Measurements from ENCODE around the gene NPHP4.
A peak's percentile ranks its signal among the peaks of the same experiment; 100 is the strongest.

NPHP4 gene

DNA sequence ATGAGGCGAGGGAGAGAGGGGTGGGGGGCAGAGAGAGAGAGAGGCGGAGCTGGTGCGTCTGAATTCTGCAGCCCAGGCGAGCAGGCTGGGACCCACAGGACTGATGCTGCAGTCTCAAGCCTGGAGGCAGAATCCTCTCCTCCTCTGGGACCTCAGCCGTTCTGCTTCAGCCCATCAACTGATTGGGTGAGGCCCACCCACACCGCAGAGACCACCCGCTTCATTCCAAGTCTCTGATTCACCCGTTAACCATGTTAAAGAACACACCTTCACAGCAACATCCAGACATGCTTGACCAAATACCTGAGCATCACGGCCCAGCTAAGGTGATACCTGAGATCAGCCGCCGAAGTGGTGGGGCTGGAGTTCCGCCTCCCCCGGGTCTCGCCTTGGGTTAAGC is 147.8 kb downstream of the NPHP4 start:
- no peak for DNase-seq

DNA sequence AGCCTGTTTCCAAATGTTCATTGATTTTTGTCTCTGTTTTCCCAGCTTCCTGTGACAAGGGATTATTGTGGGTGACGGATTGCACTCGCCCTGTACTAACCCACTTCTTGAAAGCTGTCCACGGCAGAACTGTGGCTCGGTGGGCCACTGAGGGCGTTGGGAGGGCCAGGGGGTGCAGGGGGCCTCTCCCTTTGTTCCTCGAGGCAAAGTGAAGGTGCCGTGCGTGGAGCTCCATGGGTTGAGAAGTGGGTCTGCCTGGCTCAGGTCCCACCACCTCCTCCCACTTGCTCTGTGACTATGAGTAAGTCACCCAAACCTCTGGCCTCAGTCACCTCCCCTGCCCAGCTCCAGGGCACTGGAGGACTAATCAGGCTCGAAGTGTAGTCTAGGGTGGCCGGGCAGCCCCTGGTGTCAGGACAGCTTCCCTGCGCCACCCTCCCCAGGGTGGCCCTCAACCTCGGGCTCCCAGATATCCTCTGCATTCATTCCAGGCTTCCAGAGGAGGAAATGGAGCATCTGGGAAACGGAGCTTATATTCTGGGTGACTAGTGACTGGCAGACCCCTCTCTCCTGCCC is 148.6 kb downstream of the NPHP4 start:
- no peak for DNase-seq

DNA sequence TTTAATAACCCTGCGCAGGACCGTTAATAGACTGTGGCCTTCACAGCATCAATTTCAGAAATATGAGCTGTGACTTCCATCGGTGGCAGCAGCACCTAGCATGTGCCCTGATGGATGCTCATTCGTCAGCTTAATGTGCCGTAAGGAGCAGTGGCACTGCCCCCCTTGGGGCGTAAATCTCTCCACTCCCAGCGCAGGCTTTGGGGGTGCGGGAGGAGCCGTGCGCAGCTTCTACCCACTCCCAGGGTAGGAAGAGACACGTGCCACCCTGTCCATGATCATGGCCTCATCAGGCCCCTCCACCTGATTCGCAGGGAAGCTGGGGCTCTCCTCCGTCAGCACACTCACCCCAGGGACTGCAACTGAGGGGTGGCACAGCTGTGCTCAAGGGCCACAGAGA is 149.5 kb downstream of the NPHP4 start:
- DNase-seq = no peak

DNA sequence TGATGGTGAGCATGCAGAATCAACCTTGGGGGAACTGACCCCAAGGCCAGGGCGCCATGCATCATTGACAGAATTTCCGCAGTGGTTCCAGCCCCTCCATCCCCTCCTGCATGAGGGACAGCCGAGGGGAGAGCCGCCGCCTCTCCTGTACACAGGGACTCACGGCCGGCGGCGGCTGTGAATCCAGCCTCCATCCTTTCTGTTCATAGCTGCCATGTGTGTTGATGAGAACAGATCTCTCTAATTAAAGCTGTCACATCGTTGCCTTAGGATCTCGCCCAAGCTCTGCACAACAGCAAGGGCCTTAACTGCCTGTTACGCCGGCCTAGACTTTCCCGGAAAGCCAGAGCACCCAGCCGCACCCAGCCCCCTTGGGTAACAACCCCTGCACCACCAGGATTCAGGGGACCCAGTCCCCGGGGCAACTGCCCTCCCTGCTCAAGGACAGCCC is 151.6 kb downstream of the NPHP4 start:
- DNase-seq = no peak

DNA sequence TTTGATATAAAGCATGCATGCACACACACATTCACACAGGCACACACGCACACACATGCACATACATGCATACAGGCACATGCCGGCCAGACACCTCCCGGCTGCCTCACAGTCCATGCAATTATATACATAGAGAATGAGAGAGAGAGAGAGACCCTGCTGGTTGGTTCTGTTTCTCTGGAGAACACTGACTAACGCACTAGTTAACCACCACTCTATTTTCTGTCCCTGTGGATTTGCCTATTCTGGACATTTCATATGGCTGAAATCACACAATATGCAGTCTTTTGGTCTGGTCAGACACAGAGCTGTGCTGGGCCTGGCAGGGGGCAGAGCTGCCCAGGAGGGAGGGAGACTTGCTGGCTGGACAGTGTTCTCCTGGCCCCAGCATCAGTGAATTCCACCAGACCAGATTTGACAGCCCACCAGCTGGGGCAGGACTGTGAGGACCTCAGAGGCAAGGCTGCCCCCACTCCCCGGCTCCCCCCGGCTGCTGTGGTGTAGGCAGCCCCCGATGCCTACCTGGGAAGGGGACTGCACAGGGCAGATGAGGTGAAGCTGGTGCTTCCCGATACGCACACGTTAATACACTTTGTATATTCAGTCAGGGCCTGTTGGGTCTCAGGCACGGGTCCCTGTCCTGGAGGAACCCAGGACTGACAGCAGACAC is 152.2 kb downstream of the NPHP4 start:
- DNase-seq = no peak

DNA sequence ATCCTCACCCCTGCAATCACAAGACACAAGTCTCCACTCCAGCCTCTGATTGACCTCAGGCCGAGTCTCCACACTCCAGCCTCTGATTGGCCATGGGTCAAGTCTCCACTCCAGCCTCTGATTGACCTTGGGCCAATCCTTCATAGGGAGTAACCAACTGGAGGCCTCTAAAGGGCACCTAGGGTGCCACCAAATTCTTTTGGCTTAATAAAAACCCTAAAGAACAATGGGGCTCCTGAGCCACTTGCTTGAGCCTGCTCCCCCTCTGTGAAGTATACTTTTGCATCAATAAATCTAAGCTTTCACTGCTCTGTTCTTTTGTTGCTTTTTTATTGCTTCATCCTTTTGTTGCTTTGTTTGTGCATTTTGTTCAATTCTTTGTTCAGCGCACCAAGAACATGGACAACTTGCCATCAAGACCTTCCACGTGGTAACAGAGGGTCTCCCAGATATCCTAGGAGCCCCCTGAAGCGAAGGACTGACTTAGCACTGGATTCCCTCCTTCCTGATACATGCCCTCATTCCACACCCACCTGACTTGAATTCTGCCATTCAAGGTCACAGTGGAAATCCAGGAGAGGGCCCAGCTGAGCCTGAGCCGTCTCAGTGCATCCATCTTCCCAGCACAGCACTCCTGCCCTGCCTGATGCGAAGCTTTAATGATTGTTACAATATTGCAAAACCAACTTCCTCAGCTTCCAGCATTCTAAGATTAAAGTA is 152.9 kb downstream of the NPHP4 start:
- DNase-seq = no peak

DNA sequence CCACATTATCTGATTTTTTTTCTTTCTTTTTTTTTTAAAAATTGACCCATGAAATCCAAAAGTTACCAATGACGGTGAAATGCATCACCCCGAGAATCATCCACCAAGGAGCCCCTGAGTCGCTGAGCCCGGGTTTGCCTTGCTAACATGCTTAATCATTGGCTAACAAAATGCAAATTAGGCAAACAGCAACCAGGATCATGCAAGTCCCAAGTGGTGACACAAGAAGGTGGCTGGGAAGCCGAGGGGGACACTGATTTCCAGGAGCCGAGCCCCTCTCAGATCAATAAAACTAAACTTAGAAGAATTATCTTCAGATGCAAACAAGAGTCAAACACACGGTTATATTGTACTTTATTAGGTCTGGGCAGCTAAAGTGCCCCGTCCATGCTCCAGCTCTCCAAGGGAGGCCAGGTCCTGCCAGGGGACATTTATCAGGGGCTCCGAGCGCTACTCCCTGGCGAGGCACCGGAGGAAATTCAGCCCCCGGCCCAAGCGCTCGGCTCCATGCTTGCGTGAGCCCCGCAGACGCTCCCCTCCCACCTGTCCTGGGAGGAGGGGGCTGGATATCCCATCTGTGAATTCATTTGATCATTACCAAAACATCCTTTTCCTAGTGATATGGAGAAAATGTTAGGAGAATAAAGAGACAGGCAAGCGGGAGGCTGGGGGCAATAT is 154.1 kb downstream of the NPHP4 start:
- no peak for DNase-seq

DNA sequence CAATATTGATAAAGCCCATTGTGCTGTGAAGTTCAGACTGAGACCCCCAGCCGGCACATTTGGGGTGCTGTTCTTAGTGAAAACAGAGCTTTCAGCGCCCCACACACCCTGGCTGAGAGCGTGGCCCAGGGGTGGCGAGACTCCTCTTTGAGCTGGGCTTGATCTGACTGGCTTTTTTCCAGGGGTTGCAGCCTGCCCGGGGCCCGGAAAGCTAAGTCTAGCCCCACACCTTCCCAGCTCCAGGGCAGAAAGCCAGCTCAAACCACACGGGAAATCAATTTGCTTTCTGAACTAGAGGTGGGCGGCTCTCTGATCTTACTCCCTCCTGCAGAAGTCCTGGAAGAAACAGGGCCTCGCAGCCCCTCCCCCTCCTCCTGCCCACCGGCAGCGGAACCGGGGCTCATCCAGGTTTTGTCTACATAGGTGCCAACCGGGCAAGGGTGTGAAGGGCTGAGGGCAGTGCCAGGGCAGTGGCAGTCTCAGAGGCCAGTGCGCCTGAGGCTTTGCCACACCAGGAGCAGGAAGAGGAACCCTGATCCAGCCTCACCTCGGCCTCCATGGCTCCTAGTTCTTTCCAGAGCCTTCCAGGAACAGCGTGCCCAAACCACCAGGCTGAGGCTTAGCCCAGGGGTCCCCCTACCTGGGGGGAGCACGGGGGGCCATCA is 155.3 kb downstream of the NPHP4 start:
- no peak for DNase-seq

DNA sequence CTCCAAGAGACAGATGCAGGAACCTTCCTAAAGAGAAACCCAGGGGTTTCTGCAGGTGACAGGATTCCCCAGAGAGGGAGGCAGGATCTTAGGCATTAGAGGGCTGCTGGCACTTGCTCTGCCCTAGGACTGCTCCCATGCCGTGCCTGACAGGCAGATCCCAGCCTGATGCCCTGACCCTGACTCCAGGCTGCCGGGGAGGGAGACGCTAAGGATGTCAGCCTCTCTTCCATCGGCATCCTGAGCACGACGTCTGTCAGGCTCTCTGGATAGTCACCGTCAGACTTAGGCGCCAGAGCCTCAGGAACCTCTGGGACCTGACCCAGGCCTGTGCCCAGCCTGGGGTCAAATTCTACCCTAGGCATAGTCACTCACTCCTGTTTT is 157.1 kb downstream of the NPHP4 start:
- DNase-seq = no peak

DNA sequence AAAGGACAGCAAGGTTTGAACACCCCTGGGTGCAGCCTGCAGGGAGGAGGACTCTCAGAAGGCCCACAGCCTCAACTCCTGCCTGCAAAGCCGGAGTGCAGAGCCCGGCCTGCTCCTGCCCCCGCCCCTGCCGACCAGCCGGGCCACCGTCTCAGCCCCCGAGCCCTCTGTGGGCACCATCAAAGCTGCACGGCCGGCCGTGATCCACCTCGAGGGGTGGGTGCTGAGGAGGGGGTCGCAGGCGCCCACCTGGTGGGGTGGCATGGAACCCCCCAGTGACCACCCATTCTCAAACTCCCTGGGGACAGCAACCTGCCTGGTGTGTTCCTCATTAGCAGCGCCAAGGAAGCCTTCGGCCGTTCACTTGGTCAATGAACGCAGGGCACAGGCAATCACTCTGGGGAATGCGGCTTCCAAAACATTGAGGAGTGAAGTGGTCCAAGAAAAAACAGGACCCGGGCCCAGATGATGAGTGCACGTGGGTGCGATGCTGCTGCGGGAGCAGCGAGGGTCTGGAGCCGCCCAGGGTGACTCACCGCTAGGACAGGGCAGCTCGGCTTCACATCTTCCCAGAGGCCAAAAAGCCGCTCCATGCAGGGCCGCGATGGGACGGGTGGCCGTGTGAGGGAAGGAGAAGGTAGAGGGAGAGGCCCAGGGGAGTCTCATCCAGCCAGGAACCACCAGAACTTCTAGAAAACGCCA is 157.6 kb downstream of the NPHP4 start:
- no peak for DNase-seq

DNA sequence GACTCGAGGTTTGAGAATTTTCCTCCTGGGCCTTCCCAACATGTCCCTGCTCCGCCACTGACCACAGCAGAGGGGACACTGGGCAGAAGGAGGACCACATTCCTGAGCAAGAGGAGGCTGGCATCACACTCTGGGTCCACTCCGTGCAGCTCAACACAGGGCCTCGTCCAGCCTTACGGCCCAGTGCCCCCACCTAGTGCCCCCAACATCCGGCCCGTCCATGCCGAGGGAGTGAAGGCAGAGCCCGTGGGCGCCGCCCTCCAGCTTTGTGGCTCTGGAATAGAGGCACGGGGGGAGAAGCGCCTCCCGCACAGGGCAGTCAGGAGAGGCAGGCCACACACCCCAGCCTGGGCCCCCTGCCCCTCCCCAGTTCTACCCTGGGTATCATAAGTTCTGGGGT is 158.3 kb downstream of the NPHP4 start:
- no peak for DNase-seq

DNA sequence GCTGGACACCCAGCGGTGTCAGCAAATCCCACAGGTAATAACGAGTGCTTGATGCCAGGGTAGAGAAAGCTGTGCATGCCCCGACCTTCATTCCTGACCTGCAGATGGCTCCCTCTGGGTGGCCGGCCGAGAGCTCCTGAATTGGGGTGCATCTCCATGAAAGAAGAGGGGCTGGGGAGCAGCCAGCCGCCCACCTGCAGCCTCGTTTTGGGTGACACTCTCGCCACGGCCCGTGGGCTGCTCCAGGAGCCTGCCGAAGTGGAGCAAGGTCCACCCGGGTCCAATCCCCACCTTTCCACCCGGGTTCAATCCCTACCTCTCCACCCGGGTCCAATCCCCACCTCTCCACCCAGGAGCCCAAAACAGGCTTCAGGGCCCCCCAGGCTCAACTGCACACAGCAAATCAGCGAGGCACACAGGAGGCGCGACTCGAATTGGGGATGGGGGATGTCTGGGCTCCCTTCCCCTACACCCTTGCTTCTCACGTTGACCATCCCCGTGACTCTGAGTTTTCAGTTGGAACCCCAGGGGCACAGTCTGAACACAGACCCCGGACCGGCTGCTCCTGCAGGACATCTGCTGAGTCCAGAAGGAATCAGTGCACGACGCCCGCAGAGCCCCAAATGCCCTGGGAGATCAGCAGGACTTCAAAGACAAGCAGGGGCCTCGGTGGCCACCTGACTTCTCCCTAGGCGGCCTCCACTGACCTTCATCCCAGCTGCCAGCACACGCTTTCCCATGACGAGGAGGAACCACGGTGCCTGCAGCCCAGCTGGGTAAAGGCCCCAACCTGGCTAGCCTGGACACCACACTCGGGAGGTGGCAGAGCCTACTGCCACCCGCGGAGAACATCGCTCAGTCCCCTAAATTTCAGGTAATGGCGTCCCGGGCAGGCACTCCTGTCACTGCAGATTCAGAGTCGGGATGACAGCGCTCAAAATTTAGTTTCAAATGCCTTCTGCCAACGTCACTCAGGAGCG is 159.0 kb downstream of the NPHP4 start:
- DNase-seq = no peak

DNA sequence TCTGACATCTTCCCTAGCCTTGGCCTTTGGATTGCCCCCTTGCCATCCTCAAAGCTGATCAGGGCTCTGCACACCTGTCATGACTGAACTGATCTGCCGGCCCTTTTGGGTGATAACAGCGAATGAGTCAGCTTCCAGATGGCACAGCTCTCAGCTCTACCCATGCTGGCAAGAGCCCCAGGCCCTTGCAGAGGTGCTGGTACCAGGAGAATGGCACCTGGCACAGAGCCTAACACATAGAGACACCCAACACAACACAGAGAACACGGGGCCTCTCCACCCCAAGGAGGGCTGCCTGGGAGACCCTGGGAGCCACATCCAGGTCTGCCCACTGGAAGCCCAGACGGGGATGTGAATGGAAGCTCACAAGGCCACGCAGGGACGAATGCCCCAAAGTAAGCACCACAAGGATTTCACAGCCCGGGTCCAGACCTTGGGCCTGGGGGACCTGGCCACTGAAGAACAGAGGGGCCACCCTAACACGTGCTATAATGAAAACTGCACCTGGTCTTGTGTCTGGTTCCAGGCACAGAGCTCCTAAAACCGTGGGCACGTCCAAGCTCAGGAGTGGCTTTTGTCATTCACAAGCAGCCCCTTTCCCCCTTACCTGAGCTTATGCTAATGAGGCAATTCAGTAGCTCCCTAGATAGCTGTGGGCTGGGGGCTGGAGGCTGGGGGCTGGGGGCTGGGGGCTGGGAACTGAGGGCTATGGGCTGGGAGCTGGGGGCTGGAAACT is 160.5 kb downstream of the NPHP4 start:
- no peak for DNase-seq

DNA sequence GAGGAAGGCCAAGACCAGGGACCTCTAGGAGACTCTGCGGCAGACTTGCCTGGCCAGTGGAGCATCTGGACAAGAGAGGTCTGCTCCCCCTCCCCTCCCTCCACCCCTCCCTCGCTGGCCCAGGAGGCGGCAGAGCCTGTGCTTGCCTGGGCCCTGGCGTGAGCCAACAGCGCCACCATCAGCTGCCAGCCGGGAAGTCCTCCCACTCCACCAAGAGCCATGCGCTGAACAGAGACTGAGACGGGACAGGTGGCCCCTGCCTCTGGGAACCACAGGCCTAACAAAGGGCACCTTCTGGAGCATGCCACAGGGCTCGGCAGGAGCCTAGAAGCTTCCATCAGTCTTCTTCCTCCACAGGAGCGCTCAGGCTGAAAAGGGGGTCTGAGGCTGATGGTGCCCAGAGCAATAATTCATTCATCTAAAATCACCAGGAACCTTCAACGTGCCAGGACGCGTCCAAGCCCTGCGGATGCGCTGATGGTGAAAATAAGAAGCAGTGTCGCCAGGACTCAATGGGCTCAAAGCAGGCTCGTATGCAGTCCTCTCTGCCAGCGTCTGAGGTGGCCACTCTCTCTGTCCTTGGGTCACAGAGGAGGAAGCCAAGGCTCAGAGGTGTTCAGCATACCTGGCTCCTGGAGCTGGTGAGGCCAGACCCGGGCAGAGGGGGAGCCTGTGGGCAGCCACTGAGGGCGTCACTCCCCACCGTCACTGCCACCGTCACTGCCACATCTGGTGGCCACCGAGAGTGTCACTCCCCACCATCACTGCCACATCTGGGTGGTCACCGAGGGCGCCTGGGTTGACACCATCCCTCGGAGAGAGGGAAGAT is 161.2 kb downstream of the NPHP4 start:
- DNase-seq = peak; percentile 11

DNA sequence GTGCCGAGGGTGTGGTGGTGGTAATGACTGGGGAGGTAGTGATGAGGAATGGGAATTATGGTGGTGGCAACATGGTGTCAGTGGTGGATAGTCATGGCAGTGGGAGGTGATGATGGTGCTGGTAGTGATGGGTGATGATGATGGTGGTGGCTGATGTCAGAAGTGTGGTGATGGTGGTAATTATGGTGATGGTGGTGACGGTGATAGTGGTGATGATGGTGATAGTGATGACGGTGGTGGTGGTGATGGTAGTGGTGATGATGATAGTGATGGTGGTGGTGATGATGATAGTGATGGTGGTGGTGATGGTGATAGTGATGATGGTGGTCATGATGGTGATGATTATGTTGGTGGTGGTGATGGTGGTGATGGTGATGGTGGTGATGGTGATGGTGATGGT is 162.8 kb downstream of the NPHP4 start:
- no peak for DNase-seq

DNA sequence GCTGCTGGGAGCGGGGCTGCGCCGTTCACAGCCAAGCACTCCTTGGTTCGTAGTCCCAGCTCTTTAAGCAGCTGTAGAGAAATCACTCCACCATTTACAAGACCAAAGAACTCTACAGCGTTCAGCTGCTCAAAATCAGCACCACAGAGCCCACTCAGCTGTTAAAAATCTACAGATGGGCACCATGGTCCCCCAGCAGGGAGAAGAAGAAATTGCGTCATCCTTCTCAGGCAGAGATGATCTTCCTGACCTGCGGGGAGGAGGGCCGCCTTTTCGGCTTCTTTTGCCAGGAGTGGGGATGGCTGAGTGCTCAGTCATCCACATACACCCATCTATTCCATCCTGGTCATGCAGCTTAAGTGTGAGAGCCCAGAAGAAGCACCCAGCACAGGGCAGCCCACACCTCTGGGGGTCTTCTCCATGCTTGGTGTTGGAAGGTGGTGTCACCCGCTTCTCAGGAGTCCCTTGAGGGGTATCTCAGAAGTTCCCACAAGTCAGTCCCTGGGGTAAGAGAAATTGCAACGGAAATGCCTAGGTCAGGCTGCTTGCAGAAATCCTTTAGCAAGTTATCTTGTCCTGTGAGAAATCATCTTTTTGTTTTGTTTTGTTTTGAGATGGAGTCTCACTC is 163.8 kb downstream of the NPHP4 start:
- DNase-seq = no peak

DNA sequence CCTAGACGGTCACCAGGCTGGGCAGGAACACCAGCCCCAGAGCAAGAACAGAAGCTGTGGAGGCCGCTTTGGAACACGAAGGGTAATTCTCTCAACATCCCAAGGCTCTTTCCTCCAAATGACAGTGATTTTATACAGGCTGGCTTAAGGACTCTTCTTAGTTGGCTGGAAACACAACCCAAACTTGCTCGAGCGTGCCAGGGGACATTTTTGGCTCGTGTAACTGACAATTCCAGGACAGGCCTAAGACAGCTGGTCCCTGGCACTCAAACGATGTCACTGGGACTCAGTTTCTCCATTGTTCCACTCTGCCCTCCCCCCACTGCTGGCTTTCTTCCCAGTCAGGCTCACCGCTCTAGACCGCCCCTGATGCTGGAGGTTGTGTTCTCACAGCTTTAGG is 164.7 kb downstream of the NPHP4 start:
- no peak for DNase-seq

DNA sequence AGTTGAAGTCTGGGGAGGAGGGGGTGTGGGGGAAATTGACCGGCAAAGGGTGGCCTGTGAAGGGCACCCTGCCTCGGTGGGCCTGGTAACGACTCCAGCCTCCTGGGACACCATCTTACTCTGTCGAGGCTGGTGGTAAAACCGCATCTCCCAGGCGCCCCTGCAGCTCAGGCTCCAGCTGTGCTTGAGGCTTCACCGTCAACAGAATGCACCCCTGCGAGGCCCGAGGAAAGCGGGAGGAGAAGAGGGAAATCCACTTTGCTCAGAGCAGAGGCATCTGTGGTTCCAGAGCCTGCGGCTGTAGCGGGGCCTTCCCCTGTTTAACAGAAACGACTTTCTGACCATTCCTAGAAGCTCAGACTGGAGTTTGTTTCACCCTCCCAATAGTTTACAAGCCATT is 165.6 kb downstream of the NPHP4 start:
- DNase-seq = no peak

DNA sequence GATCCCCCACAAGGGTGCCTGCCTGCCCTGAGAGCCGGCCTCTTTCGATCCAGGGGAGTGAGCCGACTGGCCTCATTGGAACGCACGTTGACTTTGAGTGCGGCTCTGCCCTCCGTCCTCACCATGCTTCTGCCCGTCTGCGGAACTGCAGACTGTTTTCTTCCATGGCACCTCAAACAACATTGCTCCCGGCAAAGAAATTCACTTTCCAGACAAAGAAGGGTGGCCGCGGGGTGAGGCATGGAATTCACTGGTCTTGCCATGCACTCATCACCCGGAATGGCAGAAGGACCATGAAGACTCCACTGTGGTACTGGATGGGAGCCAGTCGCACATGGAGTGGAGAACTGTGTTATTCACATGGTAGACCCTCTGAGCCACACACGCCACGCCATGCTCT is 169.5 kb downstream of the NPHP4 start:
- no peak for DNase-seq
